Sigmoid colon (tissue), 7 donors: ENCODE data around the gene LEMD3. TPM values are rescaled to one million over a fixed set of nuclear protein-coding genes. Genes with fewer than 3 reads are reported as not detected.

Experiments used
- DNase-seq: peaks from one replicate; pipeline ENCODE4 v3.0.0-alpha.2; 2019
- H3K27ac ChIP-seq, 4 donors: fragments of 200-600 bp; sonication (generic); one replicate each; pipeline ENCODE4 v1.5.1; 2016 to 2019; ENCODE audit warnings: mild to moderate bottlenecking in 1 of 4
- H3K27me3 ChIP-seq, 3 donors: fragments of 200-600 bp; sonication (generic); one replicate each; pipeline ENCODE4 v1.5.1; 2019; ENCODE audit warnings: mild to moderate bottlenecking in 1 of 3
- H3K36me3 ChIP-seq, 4 donors: fragments of 200-600 bp; sonication (generic); one replicate each; pipeline ENCODE4 v1.5.1; 2016 to 2019
- H3K4me1 ChIP-seq, 4 donors: fragments of 200-600 bp; sonication (generic); one replicate each; pipeline ENCODE4 v1.5.1; 2017 to 2019
- H3K4me3 ChIP-seq, 4 donors: fragments of 200-600 bp; sonication (generic); one replicate each; pipeline ENCODE4 v1.5.1; 2017 to 2019; ENCODE audit warnings: mild to moderate bottlenecking in 2 of 4, moderate library complexity in 1 of 4
- H3K9me3 ChIP-seq, 4 donors: fragments of 200-600 bp in 3 of 4; sonication (generic) in 3 of 4; one replicate each; pipeline versions ENCODE4 v1.5.1 to v1.6.1; 2013 to 2019
- CTCF ChIP-seq, 4 experiments: fragments of 450-650 bp in 3 of 4; fragments of 200-600 bp in 1 of 4; IDR thresholded peaks; one replicate each; pipeline ENCODE4 v1.5.1; 2016 to 2019; ENCODE audit warnings: antibody characterized with exemption in 4 of 4, mild to moderate bottlenecking in 3 of 4, moderate library complexity in 2 of 4
- EP300 ChIP-seq, 4 donors: sonication (generic); formaldehyde crosslinking; IDR thresholded peaks; one replicate each; pipeline ENCODE4 v1.6.1; 2017; ENCODE audit warnings: antibody characterized with exemption in 4 of 4
- POLR2A ChIP-seq, 2 donors: fragments of 450-650 bp; IDR thresholded peaks; one replicate each; pipeline ENCODE4 v1.6.1; 2016; ENCODE audit warnings: antibody characterized with exemption in 2 of 2, mild to moderate bottlenecking in 2 of 2, moderate library complexity in 2 of 2
- POLR2AphosphoS5 ChIP-seq, 4 donors: sonication (generic); formaldehyde crosslinking; IDR thresholded peaks; one replicate each; pipeline ENCODE4 v1.6.1; 2017; ENCODE audit warnings: antibody characterized with exemption in 4 of 4
- WGBS, 2 donors: extraction: QIAGEN DNeasy Blood & Tissue Kit; methylation state at CpG; one replicate each; pipeline ENCODE4 v1.1.7; 2013; 5-methylcytosine and 5-hydroxymethylcytosine counted together
- intact Hi-C: fragments of 100-400 bp; cut with DNase I; formaldehyde crosslinking; loops from one replicate; pipeline ENCODE4 v1.15.1; 2023
- polyA plus RNA-seq, 3 donors: library from polyadenylated mRNA; stranded (reverse); fragments of 200-250 nt; gene quantifications; one replicate each; pipeline ENCODE4 v1.2.3, GENCODE V29; 2013
- total RNA-seq, 4 donors: library from RNA; depleted of rRNA; stranded (reverse); fragments of >200 nt; gene quantifications; one replicate each; pipeline ENCODE4 v1.1.0, GENCODE V29; 2016
- donor health status: healthy with polysubstance abuse.
- donor health status: Bipolar disorder and iron deficiency.
- donor health status: healthy.

LEMD3 gene
- total and polyA plus RNA-seq, 7 donors = 3.6 to 32.7 (median 17.7) TPM

GRCh38 chr12:65269603-65270002 lies 100.2 kb downstream of the LEMD3 start:
- no peaks in the 10 kb centered on the region for H3K9me3 ChIP-seq
- TF ChIP-seq POLR2A (IDR thresholded peaks at IDR 0.05) (no peak), CTCF (IDR thresholded peaks at IDR 0.05) (no peak), EP300 (IDR thresholded peaks at IDR 0.05) (no peak), POLR2AphosphoS5 (IDR thresholded peaks at IDR 0.05) (no peak)
- intact Hi-C loops = no loop called here
- WGBS, 2 donors = 88 to 98% methylated on average over 1 of the region's 1 CpG
- H3K27me3 ChIP-seq = no peaks in the 10 kb centered on the region
- H3K4me1 ChIP-seq = no peaks in the 10 kb centered on the region
- no peaks in the 10 kb centered on the region for H3K36me3 ChIP-seq
- DNase-seq = no peak
- H3K4me3 ChIP-seq = no peak overlapping the region
- H3K27ac ChIP-seq = no peak overlapping the region

GRCh38 chr12:65274602-65275272 lies 105.4 kb downstream of the LEMD3 start:
- Histone ChIP-seq H3K4me3 (no peak overlapping the region), H3K27ac (no peak overlapping the region), H3K4me1 (peaks cover 0 to 12% (median 7%) of the 10 kb centered on the region in 4 donors), H3K27me3 (no peaks in the 10 kb centered on the region), H3K9me3 (no peaks in the 10 kb centered on the region), H3K36me3 (no peaks in the 10 kb centered on the region)
- intact Hi-C loops = loop anchor here (5.0 kb wide), 1 partner anchor 107 kb away; the partner anchor contains the start of gene LEMD3
- 83 to 87% methylated on average over 7 of the region's 7 CpGs for WGBS, 2 donors
- no peak for DNase-seq
- TF ChIP-seq POLR2A (IDR thresholded peaks at IDR 0.05) = no peak
- no peak for TF ChIP-seq CTCF (IDR thresholded peaks at IDR 0.05)
- no peak for TF ChIP-seq POLR2AphosphoS5 (IDR thresholded peaks at IDR 0.05)
- TF ChIP-seq EP300 (IDR thresholded peaks at IDR 0.05) = no peak

- H3K27ac ChIP-seq = no peak overlapping the region
- intact Hi-C loops = loop anchor here (5.0 kb wide), 1 partner anchor 108 kb away; the partner anchor contains the start of gene LEMD3
- no peak for DNase-seq
- H3K9me3 ChIP-seq = no peaks in the 10 kb centered on the region
- H3K27me3 ChIP-seq = no peaks in the 10 kb centered on the region
- no peaks in the 10 kb centered on the region for H3K36me3 ChIP-seq
- no peak overlapping the region for H3K4me3 ChIP-seq
- H3K4me1 ChIP-seq = peaks cover 0 to 21% (median 14%) of the 10 kb centered on the region in 4 donors
- WGBS, 2 donors = 68 to 86% methylated on average over 3 of the region's 3 CpGs
- TF ChIP-seq POLR2A (IDR thresholded peaks at IDR 0.05) = no peak
- TF ChIP-seq POLR2AphosphoS5 (IDR thresholded peaks at IDR 0.05) = no peak
- no peak for TF ChIP-seq CTCF (IDR thresholded peaks at IDR 0.05)
- no peak for TF ChIP-seq EP300 (IDR thresholded peaks at IDR 0.05)
Observed at GRCh38 chr12:65275627-65276026, 106.2 kb downstream of the LEMD3 start.

GRCh38 chr12:65276916-65277530 lies 107.6 kb downstream of the LEMD3 start:
- Histone ChIP-seq H3K36me3 (no peaks in the 10 kb centered on the region), H3K9me3 (no peaks in the 10 kb centered on the region), H3K4me1 (peaks cover 0 to 33% (median 26%) of the 10 kb centered on the region in 4 donors), H3K27ac (peak overlapping the region in 2 of 4 donors; percentile 97 to 98), H3K27me3 (no peaks in the 10 kb centered on the region), H3K4me3 (no peak overlapping the region)
- 61 to 68% methylated on average over 3 of the region's 3 CpGs for WGBS, 2 donors
- TF ChIP-seq CTCF (IDR thresholded peaks at IDR 0.05) = no peak
- no peak for DNase-seq
- intact Hi-C loops = loop anchor here (5.0 kb wide), 1 partner anchor 110 kb away; the partner anchor contains the start of gene LEMD3
